T-helper 22 cell (primary cell): ENCODE data around the gene ASNSD1.

Source experiments
- DNase-seq: peaks from one replicate; pipeline ENCODE4 v3.0.0-alpha.2; 2020; ENCODE audit warnings: low read depth

The ASNSD1 gene

DNA sequence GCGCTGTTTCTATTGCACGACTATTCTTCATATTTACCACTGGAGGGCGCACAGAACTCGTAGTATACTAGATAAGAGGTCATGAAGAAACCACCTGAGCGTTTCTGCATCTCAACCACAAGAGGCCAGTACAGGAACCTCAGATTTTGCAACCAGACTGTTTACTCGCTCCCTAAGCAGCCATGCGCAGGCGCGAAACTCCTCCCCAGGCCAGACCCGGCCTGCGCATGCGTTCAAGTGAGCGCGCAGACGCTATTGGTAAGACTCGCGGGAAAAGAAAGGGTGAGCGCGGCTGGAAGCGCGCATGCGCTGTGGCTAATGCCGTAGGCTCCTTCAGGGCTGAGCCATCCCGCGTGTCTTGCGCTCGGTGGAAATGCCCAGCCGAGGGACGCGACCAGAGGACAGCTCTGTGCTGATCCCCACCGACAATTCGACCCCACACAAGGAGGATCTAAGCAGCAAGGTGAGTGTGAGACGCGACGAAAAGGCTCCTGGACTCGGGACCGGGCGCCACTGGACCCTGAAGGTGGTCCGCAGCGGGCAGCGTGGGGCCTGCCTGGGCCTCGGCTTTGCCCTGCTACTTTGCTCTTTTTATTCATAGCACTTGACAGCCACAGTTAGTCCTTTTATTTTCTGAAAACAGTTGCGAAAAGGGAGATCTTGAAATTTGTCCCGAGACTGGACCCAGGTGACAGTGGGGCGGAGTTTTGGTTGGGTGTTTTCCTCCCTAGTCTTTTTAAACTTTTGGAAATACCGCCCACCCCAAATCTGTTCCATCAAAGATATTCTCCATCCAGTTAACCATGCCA, at the start of gene ASNSD1:
Gene ASNSD1 (plus strand): TSS at position 312 of the 809 bp plus-strand sequence. CDS start 4,674 bp downstream, outside the sequence.
- peak; percentile 99 for DNase-seq

DNA sequence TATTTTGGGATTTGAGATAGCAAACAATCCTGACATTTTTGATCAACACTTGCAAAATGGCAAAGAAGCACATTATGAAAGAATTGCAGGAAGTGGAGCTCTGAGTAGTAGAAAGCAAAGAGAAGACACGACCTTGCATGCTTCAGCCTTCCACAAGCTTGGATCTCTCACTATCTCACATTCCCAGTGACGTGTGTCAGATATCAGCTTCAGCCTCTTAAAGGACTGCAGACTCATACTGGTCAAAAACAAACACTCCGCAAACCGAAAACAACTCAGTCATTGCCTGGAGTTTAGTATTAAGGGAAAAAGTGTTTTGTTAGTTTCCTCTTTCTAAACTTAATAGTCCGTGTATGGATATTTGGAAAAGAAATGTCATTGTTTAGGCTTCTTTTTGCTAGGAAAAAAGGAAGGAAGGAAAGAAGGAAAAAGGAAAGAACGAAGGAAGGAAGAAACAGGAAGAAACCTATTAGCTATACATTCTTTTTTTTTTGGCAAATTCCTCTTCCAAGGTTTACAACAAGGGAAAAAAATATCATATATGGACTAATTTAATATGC, 48.1 kb upstream of the ASNSD1 start:
- DNase-seq = no peak

DNA sequence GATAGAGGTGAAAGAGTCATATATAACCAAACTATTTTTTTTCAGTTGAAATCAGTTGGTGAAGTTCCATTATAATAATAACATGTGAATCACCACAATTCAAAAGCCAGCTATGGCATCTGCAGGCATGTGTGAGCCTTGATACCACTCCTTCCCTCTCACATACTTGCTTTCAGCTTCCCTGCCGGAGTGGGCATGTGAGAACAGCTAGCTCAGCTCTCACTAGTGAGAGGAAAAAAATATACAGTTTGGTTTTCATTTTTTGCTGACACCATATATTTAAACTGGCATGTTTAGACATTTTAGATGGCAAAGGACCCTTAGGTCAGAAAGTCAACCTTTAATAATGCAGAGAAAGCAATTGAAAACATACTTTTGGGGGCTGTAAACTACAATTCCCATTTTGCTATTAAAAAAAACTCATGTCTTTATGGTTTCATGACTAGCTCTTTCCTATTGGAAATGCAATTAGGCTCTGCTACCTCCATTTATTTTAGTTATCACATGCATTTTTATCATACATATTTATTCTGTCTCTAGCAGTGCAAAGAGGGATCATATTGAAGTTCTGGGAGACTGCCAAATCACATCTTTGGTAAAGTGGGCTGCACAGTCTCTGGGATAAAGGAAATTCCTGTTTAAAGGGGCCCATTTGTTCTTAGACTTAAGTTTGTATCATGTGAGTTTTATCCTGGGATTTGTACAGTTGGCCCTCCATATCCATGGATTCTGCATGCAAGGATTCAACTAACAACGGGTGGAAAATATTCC, 47.4 kb upstream of the ASNSD1 start:
- no peak for DNase-seq

DNA sequence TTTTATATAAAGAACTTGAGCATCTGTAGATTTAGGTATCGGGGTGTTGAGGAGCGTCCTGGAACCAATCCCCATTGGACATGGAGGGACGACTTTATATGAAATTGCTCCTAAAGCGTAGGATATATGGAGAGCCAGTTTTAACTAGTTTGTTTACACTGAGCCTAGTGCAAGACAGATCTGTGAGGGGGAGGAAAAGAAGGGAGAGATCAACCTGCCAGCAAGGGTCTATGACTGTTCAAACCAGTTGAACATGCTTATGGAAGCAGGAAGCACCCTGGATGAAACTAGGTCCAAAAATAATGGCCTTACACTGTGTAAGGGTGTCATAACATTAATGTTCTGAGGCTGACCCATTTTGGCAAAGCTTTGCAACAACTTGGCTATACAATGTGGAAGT, 46.7 kb upstream of the ASNSD1 start:
- no peak for DNase-seq

DNA sequence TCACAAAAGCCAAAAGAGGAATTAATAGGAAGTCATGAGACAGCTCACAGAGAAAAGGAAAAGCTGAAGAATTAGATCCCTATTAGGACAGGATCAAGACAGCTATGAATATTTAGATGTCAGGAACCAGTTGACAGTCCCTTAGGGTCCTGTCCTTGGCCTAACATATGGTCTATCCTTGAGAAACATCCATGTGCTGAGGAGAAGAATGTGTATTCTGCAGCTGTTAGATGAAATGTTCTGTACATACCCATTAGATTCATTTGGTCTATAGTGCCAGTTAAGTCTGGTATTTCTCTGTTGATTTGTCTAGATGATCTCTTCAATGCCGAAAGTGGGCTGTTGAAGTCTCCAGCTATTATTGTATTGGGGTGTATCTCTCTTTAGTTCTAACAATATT, 43.1 kb upstream of the ASNSD1 start:
- DNase-seq = no peak

DNA sequence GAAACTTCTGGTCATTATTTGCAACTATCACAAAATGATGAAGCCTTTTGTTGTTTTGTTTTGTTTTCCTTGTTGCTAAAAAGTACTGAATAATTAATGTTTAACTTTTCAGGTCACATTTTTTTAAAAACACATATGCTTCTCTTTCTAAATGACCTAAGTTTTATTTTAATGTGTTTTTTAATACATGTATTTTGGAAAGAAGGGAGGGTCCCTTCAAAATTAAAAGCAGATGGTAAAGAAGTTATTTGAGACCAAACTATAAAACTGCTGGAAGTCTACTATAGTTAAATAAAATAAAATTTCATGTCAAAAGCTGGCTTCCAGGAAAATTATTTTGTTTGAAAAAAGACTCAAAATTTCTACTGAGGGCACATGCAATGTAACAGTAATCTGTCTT, 39.5 kb upstream of the ASNSD1 start:
- no peak for DNase-seq

DNA sequence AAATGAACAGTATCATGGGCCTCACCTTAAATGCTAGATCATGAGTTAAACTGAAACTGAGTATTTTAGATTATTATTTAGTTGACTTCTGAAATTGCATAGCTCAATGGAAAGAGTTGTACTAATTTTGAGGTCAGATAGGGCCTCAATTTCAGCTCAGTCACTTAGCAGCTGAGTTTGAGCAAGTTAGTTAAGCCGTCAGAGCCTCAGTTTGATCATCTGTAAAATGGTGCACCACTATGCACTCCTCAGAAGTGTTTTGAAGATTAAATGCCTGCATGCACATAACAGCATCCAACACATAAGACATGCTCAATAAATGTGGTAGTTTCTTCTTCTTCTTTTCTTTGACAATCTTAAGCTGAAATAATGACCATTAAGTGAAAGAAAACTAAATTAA, 38.2 kb upstream of the ASNSD1 start:
- no peak for DNase-seq

DNA sequence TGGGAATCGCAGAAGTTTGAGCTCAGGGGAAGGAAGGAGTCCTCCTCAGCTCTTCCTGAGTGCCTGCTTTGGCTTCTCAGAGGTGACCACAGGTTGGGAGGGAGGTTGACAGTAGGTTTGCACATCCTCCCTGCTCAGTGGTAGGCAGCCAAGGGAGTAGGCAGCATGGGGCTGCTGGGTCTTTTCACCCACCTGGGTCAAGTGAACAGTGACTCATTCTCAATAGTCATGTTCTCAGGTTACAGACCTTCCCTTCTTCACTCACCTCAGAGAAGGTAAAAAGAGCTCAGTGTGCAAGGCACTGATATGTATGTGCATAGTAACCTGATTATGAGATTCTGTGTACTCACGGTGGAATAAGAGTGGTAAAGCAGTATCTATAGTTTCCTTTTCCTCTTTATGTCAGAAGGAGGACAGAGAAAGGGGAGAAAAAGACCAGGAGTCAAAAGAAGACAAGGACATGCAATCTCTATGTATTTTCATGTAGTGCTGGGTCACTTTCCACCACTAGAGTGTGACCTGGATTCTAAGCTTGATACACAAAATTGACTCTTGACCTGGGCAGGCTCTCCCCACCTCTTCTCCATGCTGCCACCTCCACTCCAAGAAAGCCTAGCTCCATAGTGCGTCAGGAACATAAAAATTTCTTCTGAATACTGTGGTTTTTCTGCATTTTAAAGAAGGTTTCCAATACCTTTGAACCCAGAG, 36.5 kb upstream of the ASNSD1 start:
- no peak for DNase-seq

DNA sequence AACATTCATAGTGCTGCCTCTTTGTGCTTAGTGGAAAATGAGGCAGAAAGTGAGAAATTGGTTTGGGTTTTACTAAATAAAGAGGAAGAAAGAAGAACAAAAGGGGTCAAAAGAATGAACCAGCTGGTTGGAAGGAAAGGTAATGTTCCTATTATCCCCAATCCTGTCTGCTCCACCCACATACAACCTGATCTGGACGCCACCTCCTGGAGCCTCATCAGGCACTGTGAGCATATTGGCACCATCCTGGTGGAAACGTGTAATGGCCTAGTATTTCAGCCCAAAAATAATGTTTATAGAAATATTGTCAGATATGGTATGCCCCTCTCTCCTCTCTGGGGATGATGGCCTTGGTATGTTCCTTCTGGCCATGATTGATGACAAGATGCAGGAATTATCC, 35.6 kb upstream of the ASNSD1 start:
- no peak for DNase-seq

DNA sequence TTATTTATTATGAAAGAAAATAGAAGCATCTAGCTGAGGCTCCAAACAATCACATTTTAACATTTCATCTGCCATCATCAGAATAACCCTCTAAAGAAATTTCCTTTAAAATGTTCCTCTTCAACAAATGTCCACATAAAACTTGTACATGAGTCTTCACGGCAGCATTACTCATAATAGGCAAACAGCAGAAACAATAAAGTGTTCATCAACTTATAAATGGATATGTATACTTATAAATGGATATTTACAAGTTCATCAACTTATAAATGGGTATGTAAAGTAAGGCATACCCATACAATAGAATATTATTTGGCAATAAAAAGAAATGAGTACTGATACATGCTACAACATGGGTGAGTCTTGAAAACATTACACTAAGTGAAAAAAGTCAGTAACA, 33.5 kb upstream of the ASNSD1 start:
- no peak for DNase-seq

DNA sequence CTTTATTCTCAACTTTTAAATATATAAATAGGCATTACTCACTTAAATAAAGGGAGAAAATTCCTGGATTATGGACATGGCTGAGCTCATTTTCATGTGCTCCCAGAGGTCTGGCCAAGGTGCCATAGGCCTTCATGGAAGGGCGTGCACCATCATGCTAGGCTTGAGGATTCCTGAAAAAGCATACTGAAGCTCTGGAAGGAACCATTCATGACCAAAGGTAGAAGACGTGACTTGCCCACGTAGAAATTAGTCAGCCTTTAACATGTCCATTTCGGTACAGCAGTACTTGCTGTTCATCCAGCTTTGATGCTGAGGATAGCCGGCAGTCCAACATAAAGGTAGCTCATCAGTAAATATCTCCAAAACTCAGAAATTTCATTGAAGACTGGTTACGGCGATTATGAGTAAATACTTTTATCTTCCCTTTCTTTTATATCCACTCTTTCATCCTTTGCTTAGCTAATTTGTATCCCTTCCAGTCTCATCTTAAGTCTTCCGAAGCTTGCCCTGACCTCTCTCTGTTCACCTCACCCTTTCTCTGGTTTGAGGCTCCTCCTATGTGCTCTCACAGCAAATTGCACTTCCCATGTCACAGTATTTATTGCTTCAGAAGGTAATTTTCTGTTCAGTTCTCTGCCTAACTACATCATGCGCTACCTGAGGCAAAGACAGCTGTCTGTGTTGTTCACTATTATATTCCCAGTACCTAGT, 32.3 kb upstream of the ASNSD1 start:
- no peak for DNase-seq

DNA sequence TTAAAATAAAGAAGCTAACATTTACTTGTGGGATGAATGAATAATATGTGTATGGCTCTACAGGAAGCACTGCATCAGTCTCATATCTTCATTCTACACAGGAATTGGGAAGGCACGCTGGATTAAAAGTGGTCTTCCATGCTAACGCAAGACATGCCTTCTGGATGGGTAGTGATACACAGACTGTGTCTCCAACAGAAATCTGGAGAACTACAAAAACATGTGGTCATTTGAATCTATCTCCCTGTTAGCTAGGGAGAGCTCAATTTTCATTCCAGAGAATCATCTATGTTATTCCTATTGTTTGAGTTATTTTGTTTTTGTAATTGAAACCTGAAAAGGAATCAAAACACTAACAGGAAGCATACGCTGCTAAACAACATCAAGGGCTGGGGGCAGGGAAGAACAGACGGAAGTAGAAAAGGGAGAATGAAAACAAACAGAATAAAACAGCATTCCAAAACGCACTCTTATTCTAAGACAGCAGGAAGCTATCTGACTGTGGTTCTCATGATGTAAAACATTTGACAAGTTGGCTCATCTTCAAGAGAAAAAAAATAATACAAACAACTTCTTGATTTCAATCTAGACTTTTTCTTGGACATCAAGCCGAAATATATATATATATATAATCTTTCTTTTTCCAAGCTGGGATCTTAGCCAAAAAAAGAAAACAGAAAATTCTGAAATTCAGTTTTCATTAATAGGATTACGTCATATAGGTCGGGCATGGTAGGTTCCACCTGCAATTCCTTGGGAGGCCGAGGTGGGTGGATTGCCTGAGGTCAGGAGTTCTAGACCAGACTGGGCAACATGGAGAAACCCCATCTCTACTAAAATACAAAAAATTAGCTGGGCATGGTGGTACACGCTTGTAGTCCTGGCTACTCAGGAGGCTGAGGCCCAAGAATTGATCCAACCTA, 31.5 kb upstream of the ASNSD1 start:
- DNase-seq = no peak

DNA sequence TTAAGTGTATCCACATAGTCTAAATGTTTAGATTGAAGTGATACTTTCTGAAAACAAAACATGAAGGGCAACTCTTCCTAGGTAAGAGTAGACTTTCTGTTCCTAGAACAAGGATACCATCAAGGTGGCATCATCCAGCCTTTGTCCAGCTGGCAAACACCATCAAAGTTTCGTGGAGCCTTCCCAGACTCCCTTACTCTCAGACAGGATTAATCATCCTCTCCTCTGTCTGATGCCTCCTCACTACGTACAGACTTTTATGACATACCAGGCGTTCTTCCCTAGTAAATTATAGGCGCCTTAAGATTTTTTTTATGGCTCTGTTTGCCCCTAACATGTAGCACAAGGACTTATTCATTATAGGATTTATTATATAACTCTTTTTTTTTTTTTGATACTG, 29.4 kb upstream of the ASNSD1 start:
- DNase-seq = no peak

DNA sequence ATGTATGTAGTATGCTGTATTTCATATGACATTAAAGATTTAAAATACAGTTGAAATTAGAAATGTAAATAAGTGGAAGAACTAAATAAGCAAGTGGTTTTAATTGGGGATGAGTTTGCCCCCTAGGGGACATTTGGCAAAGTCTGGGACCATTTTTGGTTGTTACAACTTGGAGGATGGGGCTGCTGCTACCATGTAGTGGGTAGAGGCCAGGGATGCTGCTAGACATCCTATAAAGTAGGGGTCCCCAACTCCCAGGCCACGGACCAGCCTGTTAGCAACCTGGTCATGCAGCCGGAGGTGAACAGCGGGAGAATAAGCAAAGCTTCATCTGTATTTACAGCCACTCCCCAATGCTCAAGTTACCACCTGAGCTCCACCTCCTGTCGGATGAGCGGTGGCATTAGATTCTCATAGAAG, 27.9 kb upstream of the ASNSD1 start:
- DNase-seq = no peak

DNA sequence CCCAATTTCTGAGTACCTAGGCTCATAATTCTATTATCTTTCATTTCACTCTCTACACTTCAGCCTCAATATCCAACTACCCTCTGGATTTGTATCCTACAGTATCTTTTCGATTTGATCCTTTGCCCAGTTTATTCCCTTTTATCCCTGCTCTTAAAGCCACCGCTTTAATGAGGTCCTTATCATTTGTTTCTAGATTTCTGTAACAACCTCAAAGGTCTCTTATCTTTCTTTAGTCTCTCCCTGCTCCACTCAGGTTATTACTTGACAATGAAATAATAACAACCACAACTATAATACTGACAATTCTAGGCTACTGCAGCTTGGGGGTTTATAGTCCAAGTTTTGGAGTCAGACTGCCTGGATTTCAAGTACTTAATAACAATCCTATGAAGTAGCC, 25.9 kb upstream of the ASNSD1 start:
- no peak for DNase-seq

DNA sequence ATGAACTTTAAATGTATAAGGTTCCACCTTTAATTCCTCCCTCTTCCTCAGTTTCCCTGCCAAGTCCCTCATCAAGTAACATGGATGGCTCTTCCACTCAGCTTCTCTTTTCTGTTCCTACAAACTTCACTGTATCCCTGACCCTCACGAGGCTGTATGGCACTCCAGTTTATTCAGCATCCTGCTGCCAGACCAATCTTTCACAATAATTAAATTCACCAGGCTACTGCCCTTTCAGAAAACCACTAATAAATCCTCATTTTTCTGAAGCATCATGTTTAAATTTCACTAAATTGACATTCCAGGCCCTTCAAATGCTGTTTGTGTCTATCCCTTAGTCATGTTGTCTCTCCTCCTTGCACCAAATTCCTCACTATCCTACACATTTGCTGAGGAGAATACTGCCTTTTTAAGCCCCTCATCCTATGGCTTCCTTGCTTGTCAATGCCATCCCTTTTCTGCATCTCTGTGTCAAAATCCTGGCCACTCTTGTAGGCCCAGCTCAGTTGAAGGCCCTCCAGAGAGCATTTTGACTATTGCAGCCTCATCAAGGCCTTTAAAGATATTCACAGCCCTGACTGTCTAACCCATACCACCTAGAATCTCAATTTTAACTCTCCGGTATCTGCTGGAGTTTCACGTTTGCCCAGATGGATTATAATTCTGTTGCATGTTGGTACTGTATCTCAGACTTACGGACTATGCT, 22.8 kb upstream of the ASNSD1 start:
- no peak for DNase-seq

DNA sequence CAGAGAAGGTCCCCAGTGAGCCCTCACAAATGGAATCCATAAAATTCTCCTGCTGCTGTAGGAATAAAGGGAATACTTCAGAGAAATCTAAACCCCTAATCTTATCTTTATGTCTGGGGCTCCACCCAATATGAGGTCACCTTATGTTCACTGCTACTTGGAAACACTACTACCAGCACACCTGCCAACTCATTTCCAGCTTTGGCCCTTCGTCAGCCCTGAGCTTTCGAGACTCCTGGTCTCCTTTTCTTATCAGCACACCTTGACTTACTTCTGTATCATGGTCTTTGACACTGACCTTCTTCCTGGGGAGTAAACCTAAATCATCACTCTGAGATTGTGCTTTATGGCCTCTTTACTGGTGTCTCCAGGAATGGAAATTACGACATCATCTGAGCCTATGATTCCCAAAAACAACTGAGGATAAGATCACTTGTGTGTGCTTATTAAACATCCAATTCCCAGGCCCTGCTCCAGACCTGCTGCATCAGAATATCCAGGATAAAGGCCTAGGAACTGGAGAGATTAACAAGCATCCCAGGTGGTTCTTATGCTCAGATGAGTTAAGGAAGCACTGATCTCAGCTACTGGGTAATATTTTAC, 22.2 kb upstream of the ASNSD1 start:
- no peak for DNase-seq

DNA sequence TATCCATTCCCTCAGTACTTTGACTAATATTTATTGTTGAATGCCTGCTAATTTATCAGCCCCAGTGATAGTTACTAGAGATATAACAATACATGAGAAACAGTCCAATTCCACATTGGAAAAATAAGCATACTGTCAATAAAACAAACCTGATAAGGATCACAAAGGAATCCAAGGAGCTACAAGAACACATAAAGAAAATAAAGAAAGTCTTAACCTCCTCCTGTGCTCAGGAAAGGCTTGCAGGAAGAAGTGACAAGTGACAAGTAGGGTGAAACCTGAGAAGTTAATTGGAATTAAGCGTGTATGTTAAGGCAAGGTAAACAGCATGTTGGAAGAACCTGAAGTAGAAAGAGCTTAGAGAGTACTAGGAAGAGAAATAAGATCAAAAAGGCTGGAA, 20.3 kb upstream of the ASNSD1 start:
- no peak for DNase-seq

DNA sequence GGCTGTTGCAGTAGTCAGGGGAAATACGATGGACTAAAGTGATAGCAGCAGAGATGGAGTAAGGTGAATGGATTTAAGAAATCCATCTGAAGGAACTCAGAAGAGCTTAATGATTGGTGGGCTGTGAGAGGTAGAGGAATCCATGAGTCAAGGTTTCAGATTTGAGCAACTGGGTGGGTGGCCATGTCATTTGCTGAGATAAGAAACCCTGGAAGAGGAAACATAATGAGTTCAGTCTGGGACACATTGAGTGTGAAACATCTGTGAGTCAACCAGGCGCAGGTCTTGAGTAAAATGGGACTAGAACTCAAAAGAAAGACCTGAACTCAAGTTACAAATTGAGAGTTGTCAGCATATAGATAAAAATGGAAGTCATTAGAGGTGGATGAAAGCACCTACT, 19.7 kb upstream of the ASNSD1 start:
- no peak for DNase-seq

DNA sequence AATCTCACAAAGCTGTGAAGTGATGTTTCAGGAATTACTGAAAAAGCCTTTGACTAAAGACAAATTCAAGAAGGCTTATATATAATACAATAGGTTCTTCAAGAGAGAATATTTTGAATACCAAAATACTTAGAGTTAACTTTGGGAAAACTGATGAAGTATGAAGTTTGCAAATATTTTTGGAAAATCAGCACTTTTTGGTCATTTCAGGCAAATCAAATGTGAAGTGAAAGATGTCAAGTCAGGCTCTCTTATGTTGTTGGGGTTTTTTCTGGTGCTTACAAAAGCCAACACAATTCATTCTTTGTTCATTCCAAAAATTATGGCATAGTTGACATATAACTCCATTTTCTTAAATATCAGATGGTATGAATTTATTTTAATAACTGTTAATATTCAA, 14.7 kb upstream of the ASNSD1 start:
- no peak for DNase-seq
